ENCODE data around the gene TSSK6.
A peak's percentile ranks its signal among the peaks of the same experiment; 100 is the strongest.

The TSSK6 gene

GRCh38 chr19:19517235-19517619, 1.9 kb upstream of the TSSK6 start:
- DNase-seq, result no peak
- in situ Hi-C loops (cut with MboI; ENCODE audit: low pct_unique_long_range_greater_than_20kb, low sequenced_read_pairs), result no loop called here

GRCh38 chr19:19515642-19516519, 533 bp upstream of the TSSK6 start, which contains the start of gene NDUFA13:
Gene NDUFA13, plus strand, starts transcription at chr19:19516225. Its CDS starts 14 bp downstream, at chr19:19516239.
- in situ Hi-C loops (cut with MboI; ENCODE audit: low pct_unique_long_range_greater_than_20kb, low sequenced_read_pairs), result no loop called here
- peak; percentile 95 for DNase-seq

- no peak for DNase-seq
- in situ Hi-C loops (cut with MboI; ENCODE audit: low pct_unique_long_range_greater_than_20kb, low sequenced_read_pairs), result no loop called here
Observed at GRCh38 chr19:19514215-19514657, 1.1 kb downstream of the TSSK6 start.

- no peak for DNase-seq
- in situ Hi-C loops (cut with MboI; ENCODE audit: low pct_unique_long_range_greater_than_20kb, low sequenced_read_pairs), result no loop called here
Observed at GRCh38 chr19:19513682-19514081, 1.7 kb downstream of the TSSK6 start.

- in situ Hi-C loops (cut with MboI; ENCODE audit: low pct_unique_long_range_greater_than_20kb, low sequenced_read_pairs), result no loop called here
- no peak for DNase-seq
Observed at GRCh38 chr19:19510432-19510831, 4.9 kb downstream of the TSSK6 start.

GRCh38 chr19:19508217-19508616, 7.1 kb downstream of the TSSK6 start:
- in situ Hi-C loops (cut with MboI; ENCODE audit: low pct_unique_long_range_greater_than_20kb, low sequenced_read_pairs), result no loop called here
- DNase-seq, result no peak

- DNase-seq, result no peak
- in situ Hi-C loops (cut with MboI; ENCODE audit: low pct_unique_long_range_greater_than_20kb, low sequenced_read_pairs), result no loop called here
Observed at GRCh38 chr19:19507354-19507753, 8.0 kb downstream of the TSSK6 start.

GRCh38 chr19:19506592-19506991, 8.8 kb downstream of the TSSK6 start:
- in situ Hi-C loops (cut with MboI; ENCODE audit: low pct_unique_long_range_greater_than_20kb, low sequenced_read_pairs), result no loop called here
- DNase-seq, result no peak

- in situ Hi-C loops (cut with MboI; ENCODE audit: low pct_unique_long_range_greater_than_20kb, low sequenced_read_pairs), result no loop called here
- DNase-seq, result no peak
Observed at GRCh38 chr19:19505669-19506326, 9.6 kb downstream of the TSSK6 start.

- DNase-seq, result no peak
- in situ Hi-C loops (cut with MboI; ENCODE audit: low pct_unique_long_range_greater_than_20kb, low sequenced_read_pairs), result no loop called here
Observed at GRCh38 chr19:19504754-19505668, 10.3 kb downstream of the TSSK6 start.

GRCh38 chr19:19502808-19503602, 12.3 kb downstream of the TSSK6 start:
- no peak for DNase-seq
- in situ Hi-C loops (cut with MboI; ENCODE audit: low pct_unique_long_range_greater_than_20kb, low sequenced_read_pairs), result no loop called here

- in situ Hi-C loops (cut with MboI; ENCODE audit: low pct_unique_long_range_greater_than_20kb, low sequenced_read_pairs), result no loop called here
- DNase-seq, result no peak
Observed at GRCh38 chr19:19502281-19502680, 13.1 kb downstream of the TSSK6 start.

- in situ Hi-C loops (cut with MboI; ENCODE audit: low pct_unique_long_range_greater_than_20kb, low sequenced_read_pairs), result no loop called here
- DNase-seq, result no peak
Observed at GRCh38 chr19:19501798-19502197, 13.6 kb downstream of the TSSK6 start.

- in situ Hi-C loops (cut with MboI; ENCODE audit: low pct_unique_long_range_greater_than_20kb, low sequenced_read_pairs), result no loop called here
- DNase-seq, result no peak
Observed at GRCh38 chr19:19500975-19501644, 14.2 kb downstream of the TSSK6 start.

- in situ Hi-C loops (cut with MboI; ENCODE audit: low pct_unique_long_range_greater_than_20kb, low sequenced_read_pairs), result no loop called here
- DNase-seq, result no peak
Observed at GRCh38 chr19:19499272-19499995, 15.9 kb downstream of the TSSK6 start.

- no peak for DNase-seq
Observed at GRCh38 chr19:19498255-19498991, 16.9 kb downstream of the TSSK6 start.

More at GRCh38 chr19:19498255-19498991, 16.9 kb downstream of the TSSK6 start:
- in situ Hi-C loops (cut with MboI; ENCODE audit: low pct_unique_long_range_greater_than_20kb, low sequenced_read_pairs), result no loop called here

Measured in KBM-7 (cell line).